GM23338 (cell line): Measurements from ENCODE around the gene HTR3C.

ENCODE experiments used
- CTCF ChIP-seq, 2 experiments: fragments of 200-600 bp in 1 of 2; sonication (generic) in 1 of 2; conservative IDR thresholded peaks; 2 replicates each; pipeline versions ENCODE4 v1.5.1 to v1.6.1; 2016 to 2017; ENCODE audit warnings: antibody characterized with exemption in 2 of 2, low read depth in 2 of 2, mild to moderate bottlenecking in 2 of 2, moderate library complexity in 1 of 2
- POLR2AphosphoS5 ChIP-seq: IDR thresholded peaks from 2 replicates; pipeline ENCODE4 v1.6.1; 2016; ENCODE audit warnings: antibody characterized with exemption, low read depth
- REST ChIP-seq: IDR thresholded peaks from one replicate; pipeline ENCODE4 v1.6.1; 2018; ENCODE audit warnings: antibody characterized with exemption; ENCODE audit not compliant: unreplicated experiment

- TF ChIP-seq REST, result no peak
- TF ChIP-seq CTCF (conservative IDR thresholded peaks at IDR 0.05; ENCODE audit: low read depth in 2 of 2), result peak; percentile 79 to 83
- no peak for TF ChIP-seq POLR2AphosphoS5
These were observed 35.8 kb upstream of the HTR3C start for GRCh38 chr3:184016811-184017671.
